Measurements from ENCODE around the gene HEATR5A. TPM values are rescaled to one million over a fixed set of nuclear protein-coding genes. Genes with fewer than 3 reads are reported as not detected.
A peak's percentile ranks its signal among the peaks of the same experiment; 100 is the strongest.

The HEATR5A gene
- total and polyA plus RNA-seq, 2 donors from 2014 or later: 8.0 to 30.4 TPM

DNA sequence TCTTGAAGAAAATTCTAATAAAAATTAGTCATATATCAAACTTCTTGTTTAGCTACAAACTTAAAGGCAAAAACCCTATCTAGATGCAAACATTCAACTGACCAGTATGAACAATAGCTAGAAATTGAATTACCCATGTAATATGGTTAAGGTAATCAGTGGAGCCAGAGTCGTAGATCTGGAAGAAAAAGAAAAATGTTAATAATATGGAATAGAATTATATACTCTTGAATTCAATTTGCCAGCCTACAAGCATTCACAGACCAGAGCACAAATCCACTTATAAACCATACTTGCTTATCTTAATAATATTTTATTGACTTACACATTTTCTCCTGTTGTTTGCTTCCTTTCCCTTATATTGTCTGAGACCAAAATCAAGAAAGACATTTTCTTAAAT, 7.7 kb upstream of the HEATR5A start:
- no peak overlapping the region for H3K27ac ChIP-seq (ENCODE audit: low read depth in 2 of 2, low read length in 2 of 2)
- no peak overlapping the region for H3K4me3 ChIP-seq (ENCODE audit: low read length in 3 of 3)
- TF ChIP-seq, protein P1, sequence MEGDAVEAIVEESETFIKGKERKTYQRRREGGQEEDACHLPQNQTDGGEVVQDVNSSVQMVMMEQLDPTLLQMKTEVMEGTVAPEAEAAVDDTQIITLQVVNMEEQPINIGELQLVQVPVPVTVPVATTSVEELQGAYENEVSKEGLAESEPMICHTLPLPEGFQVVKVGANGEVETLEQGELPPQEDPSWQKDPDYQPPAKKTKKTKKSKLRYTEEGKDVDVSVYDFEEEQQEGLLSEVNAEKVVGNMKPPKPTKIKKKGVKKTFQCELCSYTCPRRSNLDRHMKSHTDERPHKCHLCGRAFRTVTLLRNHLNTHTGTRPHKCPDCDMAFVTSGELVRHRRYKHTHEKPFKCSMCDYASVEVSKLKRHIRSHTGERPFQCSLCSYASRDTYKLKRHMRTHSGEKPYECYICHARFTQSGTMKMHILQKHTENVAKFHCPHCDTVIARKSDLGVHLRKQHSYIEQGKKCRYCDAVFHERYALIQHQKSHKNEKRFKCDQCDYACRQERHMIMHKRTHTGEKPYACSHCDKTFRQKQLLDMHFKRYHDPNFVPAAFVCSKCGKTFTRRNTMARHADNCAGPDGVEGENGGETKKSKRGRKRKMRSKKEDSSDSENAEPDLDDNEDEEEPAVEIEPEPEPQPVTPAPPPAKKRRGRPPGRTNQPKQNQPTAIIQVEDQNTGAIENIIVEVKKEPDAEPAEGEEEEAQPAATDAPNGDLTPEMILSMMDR (IDR thresholded peaks at IDR 0.05; ENCODE audit: borderline replicate concordance, extremely low read depth, insufficient read depth): no peak
- FAIRE-seq: no peak
- no peaks in the 10 kb centered on the region for H3K9me3 ChIP-seq (ENCODE audit: control insufficient read depth in 2 of 3, insufficient read depth in 1 of 3, low read length in 3 of 3)
- H3K9ac ChIP-seq (ENCODE audit: low read length in 3 of 3): no peak overlapping the region
- intact Hi-C loops (cut with DNase I): no loop called here
- H3K27me3 ChIP-seq (ENCODE audit: control insufficient read depth, insufficient read depth, low read length): no peaks in the 10 kb centered on the region
- H3K4me1 ChIP-seq (ENCODE audit: control insufficient read depth in 2 of 3, insufficient read depth in 2 of 3, low read depth in 1 of 3, low read length in 3 of 3): no peaks in the 10 kb centered on the region
- H3K36me3 ChIP-seq (ENCODE audit: control insufficient read depth in 2 of 3, insufficient read depth in 3 of 3, low read length in 3 of 3): peaks cover 0 to 2% (median 0%) of the 10 kb centered on the region in 3 donors
- no peak for DNase-seq

DNA sequence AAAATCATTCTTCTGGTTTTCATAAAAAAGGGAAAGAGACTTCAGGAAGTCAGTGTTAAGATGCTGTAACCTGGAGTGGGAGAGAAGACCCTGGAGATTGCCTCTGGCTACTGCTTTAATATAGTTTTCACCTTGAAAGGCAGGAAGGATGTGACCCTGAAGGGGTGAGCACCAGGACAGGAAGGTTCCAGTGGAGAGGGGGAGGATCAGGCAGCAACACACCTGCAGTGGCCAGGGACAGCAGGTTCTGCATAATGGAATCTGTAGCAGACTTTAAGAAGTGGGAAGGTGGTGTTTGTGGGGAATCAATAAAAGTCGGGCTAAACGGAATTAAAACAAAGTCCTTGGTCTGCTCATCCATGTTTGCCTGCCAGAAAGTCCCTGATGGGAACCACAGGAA, 6.3 kb upstream of the HEATR5A start:
- TF ChIP-seq, protein P1 (IDR thresholded peaks at IDR 0.05; ENCODE audit: borderline replicate concordance, extremely low read depth, insufficient read depth): no peak
- no peaks in the 10 kb centered on the region for H3K9me3 ChIP-seq (ENCODE audit: control insufficient read depth in 2 of 3, insufficient read depth in 1 of 3, low read length in 3 of 3)
- no peak overlapping the region for H3K27ac ChIP-seq (ENCODE audit: low read depth in 2 of 2, low read length in 2 of 2)
- H3K4me3 ChIP-seq (ENCODE audit: low read length in 3 of 3): no peak overlapping the region
- intact Hi-C loops (cut with DNase I): no loop called here
- FAIRE-seq (no peak), DNase-seq (no peak)
- H3K4me1 ChIP-seq (ENCODE audit: control insufficient read depth in 2 of 3, insufficient read depth in 2 of 3, low read depth in 1 of 3, low read length in 3 of 3): no peaks in the 10 kb centered on the region
- H3K36me3 ChIP-seq (ENCODE audit: control insufficient read depth in 2 of 3, insufficient read depth in 3 of 3, low read length in 3 of 3): no peaks in the 10 kb centered on the region
- no peak overlapping the region for H3K9ac ChIP-seq (ENCODE audit: low read length in 3 of 3)
- H3K27me3 ChIP-seq (ENCODE audit: control insufficient read depth, insufficient read depth, low read length): no peaks in the 10 kb centered on the region

DNA sequence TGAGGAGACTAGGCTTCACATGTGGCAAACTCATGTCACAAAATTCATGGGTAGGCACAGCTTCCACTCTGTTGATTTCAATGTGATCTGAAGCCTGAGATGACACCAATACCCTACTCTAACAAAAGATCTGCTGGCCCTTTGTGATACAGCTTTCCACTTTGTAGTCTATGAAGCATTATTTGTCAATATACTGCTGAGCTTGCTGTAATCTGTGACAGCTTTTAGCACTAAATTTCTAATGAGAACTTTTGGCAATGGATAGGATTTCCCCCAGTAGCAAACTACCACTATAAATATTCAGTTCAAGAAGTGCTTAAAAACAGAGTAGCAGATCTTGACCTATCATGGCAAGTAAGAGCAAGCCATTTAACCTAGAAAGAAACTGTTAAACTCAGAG, 5.6 kb upstream of the HEATR5A start:
- H3K9ac ChIP-seq (ENCODE audit: low read length in 3 of 3): no peak overlapping the region
- no peak overlapping the region for H3K4me3 ChIP-seq (ENCODE audit: low read length in 3 of 3)
- no peaks in the 10 kb centered on the region for H3K9me3 ChIP-seq (ENCODE audit: control insufficient read depth in 2 of 3, insufficient read depth in 1 of 3, low read length in 3 of 3)
- no peaks in the 10 kb centered on the region for H3K4me1 ChIP-seq (ENCODE audit: control insufficient read depth in 2 of 3, insufficient read depth in 2 of 3, low read depth in 1 of 3, low read length in 3 of 3)
- DNase-seq: no peak
- H3K27me3 ChIP-seq (ENCODE audit: control insufficient read depth, insufficient read depth, low read length): no peaks in the 10 kb centered on the region
- TF ChIP-seq, protein P1 (IDR thresholded peaks at IDR 0.05; ENCODE audit: borderline replicate concordance, extremely low read depth, insufficient read depth): no peak
- no peak overlapping the region for H3K27ac ChIP-seq (ENCODE audit: low read depth in 2 of 2, low read length in 2 of 2)
- intact Hi-C loops (cut with DNase I): no loop called here
- no peak for FAIRE-seq
- H3K36me3 ChIP-seq (ENCODE audit: control insufficient read depth in 2 of 3, insufficient read depth in 3 of 3, low read length in 3 of 3): no peaks in the 10 kb centered on the region

DNA sequence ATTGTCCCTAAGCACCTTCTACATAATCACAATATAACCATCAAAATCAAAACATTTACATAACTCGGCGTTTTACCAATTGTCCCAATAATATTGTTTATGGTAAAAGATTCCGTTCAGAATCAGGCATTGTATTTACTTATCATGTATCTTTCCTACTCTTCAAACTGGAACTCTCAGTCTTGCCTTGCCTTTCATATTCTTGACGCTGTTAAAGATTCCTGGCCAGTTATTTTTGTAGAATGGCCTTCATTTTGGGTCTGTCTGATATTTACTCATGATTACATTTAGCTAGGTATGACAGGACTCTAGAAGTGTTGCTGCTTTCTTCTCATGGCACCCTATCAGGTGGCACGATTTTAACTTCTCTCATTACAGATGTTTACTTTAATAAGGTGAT, 850 bp upstream of the HEATR5A start:
- peak overlapping the region; percentile 88 to 98 (median 88) for H3K4me3 ChIP-seq (ENCODE audit: low read length in 3 of 3)
- no peaks in the 10 kb centered on the region for H3K36me3 ChIP-seq (ENCODE audit: control insufficient read depth in 2 of 3, insufficient read depth in 3 of 3, low read length in 3 of 3)
- intact Hi-C loops (cut with DNase I): no loop called here
- no peak for FAIRE-seq
- H3K9me3 ChIP-seq (ENCODE audit: control insufficient read depth in 2 of 3, insufficient read depth in 1 of 3, low read length in 3 of 3): no peaks in the 10 kb centered on the region
- DNase-seq: no peak
- H3K27me3 ChIP-seq (ENCODE audit: control insufficient read depth, insufficient read depth, low read length): no peaks in the 10 kb centered on the region
- no peak overlapping the region for H3K27ac ChIP-seq (ENCODE audit: low read depth in 2 of 2, low read length in 2 of 2)
- TF ChIP-seq, protein P1 (IDR thresholded peaks at IDR 0.05; ENCODE audit: borderline replicate concordance, extremely low read depth, insufficient read depth): no peak
- peaks cover 2 to 11% (median 3%) of the 10 kb centered on the region in 3 donors for H3K4me1 ChIP-seq (ENCODE audit: control insufficient read depth in 2 of 3, insufficient read depth in 2 of 3, low read depth in 1 of 3, low read length in 3 of 3)
- peak overlapping the region in 1 of 3 donors; percentile 43 for H3K9ac ChIP-seq (ENCODE audit: low read length in 3 of 3)

Measured in kidney (tissue), 14 donors.